Stimulated activated CD8-positive, alpha-beta memory T cell treated with anti-CD3 and anti-CD28 coated beads, Interleukin-15, amount 100 ng/mL, for 1 hour (primary cell): ENCODE data around the gene DOK7.

Experiments used
- DNase-seq: peaks from one replicate; pipeline ENCODE4 v3.0.0-alpha.2; 2020; ENCODE audit warnings: low read depth

Gene DOK7

GRCh38 chr4:3475041-3475712, 12.1 kb downstream of the DOK7 start:
- DNase-seq = no peak

- no peak for DNase-seq
Observed at GRCh38 chr4:3475713-3476260, 12.7 kb downstream of the DOK7 start.

DNA sequence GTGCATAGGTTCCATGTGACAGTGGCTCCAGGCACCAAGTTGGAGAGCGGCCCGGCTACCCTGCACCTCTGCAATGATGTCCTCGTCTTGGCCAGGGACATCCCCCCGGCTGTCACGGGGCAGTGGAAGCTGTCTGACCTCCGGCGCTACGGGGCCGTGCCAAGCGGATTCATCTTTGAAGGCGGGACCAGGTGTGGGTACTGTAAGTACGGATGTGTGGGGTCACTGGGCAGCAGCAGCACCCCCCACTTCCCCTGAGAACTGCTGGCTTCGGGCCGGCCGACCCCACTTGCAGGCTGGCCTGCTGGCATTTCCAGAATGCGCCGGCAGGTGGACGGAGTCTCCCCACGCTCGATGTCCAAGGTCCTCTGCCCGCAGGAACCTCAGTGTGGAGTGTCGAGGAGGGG, 13.2 kb downstream of the DOK7 start:
- DNase-seq = no peak

DNA sequence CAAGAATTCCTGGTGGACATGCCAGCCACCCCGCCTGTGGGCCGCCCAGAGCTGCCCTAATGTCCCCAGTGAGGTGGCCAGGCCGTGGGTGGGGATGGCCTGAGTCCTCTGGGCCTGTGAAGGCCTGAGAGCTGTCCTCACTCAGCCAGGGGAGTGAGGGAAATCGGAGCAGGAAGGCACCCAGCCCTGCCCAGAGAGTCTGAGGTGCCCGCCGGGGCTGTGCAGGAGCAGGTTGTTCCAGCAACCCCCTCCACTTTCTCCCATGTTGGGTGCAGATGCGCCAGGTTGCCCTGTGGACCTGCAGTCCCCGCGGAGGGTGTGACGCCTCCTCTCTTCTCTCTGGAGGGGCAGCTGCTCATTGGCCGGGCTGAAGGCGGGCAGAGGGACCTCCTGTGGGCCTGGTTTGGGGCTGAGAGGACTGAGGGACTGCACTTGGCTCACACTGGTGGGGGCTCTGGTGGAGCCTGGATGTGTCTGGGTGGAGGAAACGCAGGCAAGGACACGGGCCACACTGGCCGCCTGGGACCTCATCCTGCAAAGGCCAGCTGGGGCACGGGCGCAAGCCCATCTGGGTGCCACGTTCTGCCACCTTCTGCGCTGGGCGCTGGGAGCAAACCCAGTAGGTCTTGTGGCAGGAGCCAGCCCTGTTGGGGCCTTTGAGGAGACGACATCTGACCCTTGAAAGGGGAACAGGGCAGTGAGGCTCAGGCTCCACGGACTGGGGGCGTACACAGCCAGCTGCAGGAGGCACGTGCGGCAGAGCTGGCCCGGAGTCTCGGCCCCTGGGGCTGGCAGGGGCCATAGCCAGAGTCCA, 14.0 kb downstream of the DOK7 start:
- no peak for DNase-seq

- DNase-seq = no peak
Observed at GRCh38 chr4:3477750-3478430, 14.8 kb downstream of the DOK7 start.

DNA sequence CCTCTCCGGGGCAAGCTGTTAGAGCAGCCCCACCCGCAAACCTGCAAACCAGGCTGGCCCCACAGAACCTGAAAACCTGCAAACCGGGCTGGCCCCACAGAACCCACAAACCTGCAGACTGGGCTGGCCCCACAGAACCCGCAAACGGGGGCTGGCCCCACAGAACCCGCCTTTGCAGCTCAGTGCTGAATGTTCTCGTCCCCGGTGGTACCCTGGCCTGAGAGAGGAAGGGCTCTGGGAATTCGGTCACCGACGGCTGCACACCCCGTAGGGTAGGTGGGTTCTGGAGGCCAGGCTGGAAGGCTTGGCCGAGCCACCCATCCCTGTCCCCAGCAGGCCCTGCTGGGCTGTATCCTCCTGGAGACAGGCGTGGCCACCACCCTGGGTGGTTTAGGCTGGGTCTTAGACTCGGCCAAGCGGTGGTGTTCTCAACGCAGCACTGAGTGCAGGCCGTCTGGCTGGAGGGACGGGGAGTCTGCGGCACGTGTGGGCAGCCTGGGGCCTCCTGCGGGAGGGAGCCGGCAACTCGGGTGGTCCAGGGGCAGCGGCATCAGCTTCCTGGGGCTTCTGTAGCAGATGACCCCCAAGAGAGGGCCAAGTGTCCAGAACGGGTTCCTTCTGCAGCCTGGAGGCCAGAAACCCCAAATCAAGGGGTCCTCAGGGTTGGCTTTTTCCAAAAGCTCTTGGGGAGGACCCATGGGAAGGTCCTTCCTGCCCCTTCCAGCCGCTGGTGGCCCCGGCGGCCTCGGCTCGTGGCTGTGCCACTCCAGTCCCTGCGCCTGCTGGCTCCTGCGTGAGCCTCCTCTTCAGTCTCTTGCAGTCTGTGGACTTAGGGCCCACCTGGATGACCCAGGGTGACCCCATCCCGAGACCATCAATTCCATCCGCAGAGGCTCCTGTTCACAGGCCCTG, 15.6 kb downstream of the DOK7 start:
- no peak for DNase-seq

DNA sequence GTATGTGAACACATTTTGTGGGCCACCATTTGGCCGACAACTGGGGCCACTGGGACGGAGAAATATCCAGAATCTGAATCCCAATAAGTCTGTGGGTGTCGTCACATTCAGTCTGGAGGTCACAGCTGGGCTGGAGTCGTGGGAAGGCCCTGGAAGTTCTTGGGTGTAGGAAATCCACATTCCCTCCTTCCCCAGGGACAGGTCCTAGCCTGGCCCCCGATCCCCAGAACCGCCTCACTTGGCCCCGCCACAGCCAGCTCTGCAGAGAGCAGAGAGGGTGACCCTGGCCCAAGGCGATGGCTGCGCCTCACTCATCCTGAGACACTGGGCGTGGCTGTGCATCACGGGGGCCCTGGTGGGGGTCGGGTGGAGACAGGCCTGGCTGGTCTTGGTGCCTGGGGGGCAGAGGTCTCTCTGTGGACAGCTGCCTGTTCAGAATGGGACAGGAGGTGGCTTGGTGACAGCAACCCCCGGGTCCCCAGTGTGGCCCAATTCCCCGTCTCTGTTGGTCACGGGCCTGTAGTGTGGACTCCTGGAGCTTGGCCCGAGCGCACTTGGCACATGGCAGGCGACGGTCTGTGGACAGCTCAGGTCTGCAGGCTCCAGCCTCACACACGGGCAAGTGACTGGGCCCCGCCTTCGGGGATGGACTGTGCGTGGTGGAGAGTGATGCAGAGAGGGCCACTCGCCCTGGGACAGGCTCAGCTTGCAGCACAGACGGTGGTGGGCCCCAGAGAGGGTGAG, 16.4 kb downstream of the DOK7 start:
- no peak for DNase-seq

GRCh38 chr4:3480528-3481112, 17.5 kb downstream of the DOK7 start:
- peak; percentile 55 for DNase-seq

DNA sequence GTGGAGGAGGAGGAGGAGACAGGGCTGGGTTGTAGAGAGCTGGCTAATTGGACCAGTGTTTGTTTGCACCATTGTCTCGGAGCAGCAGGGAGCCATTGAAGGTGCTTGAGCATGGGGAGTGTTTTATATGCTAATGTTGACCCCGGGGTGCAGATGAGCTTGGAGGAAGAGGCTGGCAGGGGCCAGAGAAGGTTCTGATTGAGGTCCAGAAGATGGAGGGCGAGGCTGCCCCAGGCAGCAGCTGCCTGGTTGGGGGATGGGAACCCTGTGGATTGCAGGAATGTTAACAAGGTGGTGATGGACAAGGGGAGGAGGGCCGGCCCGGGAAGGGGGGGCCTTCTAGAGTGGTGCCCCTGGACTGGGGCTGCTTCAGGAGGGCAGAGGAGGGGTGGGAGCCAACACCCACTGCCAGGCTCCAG, 18.0 kb downstream of the DOK7 start:
- DNase-seq = no peak

DNA sequence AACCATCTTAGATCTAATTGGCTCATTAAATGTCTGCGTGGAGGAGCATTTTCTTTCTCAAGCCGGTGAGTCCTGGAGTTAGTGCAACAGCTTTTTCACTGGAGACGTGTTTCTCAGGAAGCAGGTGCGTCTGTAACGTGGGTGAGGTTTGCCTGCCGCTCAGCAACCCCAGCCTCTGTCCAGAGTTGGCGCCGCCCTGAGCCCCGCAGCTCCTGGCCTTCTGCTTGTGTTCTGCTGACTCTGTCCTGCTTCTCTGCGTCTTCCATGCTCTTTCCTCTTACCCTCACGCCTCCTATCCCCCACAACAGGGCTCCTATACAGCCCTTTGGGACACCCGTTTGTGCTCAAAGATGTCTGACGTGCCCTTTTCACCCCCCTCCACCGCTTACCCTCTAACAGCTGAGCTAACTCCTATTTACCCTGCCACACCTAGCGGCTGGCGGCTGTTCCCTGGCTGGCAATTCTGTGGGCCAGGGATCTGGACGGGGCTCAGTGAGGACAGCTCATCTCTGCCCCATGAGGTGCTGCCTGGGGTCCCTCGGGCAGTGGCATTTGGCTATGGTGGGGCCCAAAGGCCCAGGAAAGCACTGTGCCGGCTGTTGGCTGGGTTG, 18.8 kb downstream of the DOK7 start:
- DNase-seq = no peak

DNA sequence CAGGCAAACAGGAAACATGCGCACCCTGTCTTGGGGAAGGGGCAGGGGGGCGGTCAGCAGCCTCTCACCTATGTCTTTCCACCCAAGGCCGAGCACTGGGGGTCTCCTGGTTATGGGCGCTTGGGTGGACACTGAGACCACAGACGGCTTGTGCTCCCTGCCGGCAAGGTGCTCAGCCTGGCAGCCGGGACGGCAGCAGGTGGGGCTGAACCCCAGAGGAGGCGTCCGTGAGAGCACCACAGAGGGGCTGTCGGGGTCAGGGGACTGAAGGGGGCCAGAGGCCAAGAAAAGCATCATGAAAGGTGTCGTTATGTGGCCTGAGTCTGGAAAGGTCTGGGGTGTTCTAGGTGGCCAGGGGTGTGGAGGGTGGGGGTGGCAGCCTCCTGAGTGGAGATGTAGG, 19.6 kb downstream of the DOK7 start:
- DNase-seq = no peak

GRCh38 chr4:3483471-3483921, 20.4 kb downstream of the DOK7 start:
- DNase-seq = no peak

DNA sequence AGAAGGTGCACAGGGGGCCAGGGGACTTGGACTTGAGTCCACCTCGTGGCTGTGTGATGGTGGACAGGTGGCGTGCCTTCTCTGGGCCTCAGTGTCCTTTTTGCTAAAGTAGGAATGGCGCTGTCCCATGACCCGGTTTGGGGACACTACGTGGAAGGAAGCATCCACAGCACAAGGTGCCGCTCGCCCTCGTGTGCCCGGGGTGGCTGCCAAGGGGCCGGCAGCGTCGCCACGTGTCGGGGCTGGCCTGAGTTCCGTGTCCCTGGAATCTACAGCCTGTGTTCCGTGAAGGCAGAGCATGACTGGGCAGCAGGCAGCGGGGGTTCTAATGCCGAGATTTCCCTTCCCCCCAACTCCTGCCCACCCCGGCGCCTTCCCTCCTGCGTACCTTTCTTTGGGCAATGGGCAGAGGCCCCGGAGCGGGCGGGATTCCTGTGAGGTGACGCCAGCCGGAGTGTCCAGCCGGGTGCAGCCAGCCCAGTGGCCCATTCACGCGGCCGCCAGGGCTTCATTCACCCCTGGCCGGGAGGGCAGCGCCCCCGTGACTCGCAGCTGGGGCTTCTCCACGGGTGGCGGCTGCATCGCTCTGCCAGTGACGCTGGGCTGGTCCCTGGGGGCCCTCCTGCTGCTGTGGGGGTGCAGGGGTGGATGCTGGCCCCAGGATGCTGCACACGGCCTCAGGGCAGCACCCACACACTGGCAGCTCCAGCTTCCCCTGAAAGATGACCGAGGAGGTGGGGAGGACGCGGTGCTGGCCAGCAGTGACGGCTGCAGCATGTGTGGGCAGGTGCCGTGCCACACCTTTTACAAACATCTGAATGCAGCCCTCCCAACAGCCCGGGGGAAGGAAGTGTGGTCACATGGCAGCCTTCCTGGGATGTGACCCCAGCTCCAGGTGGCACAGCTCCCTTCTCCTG, 21.2 kb downstream of the DOK7 start:
- no peak for DNase-seq

DNA sequence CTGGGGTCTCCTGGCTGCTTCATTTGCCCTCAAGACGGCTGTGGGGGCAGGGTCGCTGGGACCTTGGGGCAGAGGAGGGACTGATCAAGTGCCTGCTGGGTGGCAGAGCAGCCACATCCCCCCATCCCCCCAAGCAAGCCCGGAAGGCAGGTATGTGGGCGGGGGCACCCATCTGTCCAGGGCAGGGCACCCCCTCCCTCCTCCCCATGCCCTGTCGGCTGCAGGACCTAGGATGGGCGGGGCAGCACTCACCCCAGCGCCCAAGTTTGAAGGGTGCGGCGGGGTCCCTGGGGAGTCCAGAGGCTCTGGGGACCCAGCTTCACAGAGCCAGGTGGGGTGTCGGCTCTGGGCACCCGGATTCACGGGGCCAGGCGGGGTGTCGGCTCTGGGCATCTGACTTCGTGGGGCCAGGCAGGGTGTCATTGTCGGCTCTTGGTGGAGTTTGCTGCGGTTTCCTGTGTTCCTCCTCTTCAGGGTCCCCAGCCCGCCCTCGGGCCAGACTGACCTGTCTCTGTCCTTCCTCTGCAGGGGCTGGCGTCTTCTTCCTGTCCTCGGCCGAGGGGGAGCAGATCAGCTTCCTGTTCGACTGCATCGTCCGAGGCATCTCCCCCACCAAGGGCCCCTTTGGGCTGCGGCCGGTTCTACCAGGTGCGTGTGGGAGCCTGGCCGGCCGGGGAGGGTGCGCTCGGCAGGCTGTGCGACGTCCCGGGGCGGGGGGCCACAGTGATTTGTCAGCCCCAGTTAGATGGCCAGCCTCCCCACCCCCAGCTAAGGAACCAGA, 22.1 kb downstream of the DOK7 start:
- DNase-seq = no peak

DNA sequence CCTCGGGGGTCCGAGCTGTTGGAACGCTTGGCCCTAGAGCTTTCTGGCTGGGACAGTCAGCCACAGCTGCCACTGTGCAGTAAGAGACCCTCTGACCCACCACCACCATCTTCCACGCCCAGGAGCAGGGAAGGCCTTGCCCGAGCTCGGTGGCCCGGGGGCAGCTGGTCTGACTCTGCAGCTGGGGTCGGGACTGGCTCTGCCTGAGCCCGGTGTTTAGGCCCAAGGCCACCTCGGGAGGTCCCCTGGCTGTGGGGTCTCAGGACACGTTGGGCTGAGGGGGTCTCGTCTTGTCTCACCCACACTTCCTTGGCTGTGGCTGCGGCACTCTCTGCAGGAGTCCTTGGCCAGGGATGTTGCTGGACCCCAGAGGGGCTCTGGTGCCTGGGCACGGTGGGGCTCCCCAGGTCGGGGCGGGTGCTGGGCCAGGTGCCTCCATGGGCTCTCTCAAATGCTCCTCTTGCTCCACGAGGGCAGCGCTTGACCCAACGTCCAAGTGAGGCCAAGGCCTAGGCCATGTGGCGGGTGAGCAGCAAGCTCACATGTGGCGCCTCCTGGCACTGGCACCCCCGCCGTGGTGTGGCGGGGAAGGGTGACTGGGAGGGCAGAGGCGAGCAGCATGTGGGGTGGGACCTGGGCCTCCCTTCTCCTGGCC, 22.9 kb downstream of the DOK7 start:
- DNase-seq = no peak

- DNase-seq = no peak
Observed at GRCh38 chr4:3486541-3487540, 23.7 kb downstream of the DOK7 start.
